Measurements from ENCODE around the gene MEA1.
"Not testable (repeated sequence)": the region's sequence is repeated elsewhere in the genome, so short reads cannot be mapped to it uniquely, and the experiment has no call there.

The MEA1 gene

GRCh38 chr6:43014434-43014909 is 726 bp upstream of the MEA1 start:
- no peak for TF ChIP-seq POLR2AphosphoS5 (IDR thresholded peaks at IDR 0.05; ENCODE audit: low read depth, low read length)
- DNase-seq (ENCODE audit: insufficient read length, low spot score) (no peak), FAIRE-seq (no peak)

- no peak for FAIRE-seq
- DNase-seq (ENCODE audit: insufficient read length, low spot score): peak; percentile 24
These were observed 476 bp downstream of the MEA1 start for GRCh38 chr6:43013097-43013842.

GRCh38 chr6:43012364-43012763 is 1.4 kb downstream of the MEA1 start:
- FAIRE-seq (no peak), DNase-seq (ENCODE audit: insufficient read length, low spot score) (no peak)
- TF ChIP-seq POLR2AphosphoS5 (IDR thresholded peaks at IDR 0.05; ENCODE audit: low read depth, low read length) (no peak), PAX5 (IDR thresholded peaks at IDR 0.05; ENCODE audit: insufficient read depth, low read length, severe bottlenecking) (no peak), TAF1 (IDR thresholded peaks at IDR 0.05; ENCODE audit: low read depth, low read length) (no peak), SPI1 (IDR thresholded peaks at IDR 0.05; ENCODE audit: low read depth, low read length) (no peak), POU2F2 (IDR thresholded peaks at IDR 0.05; ENCODE audit: low read depth, low read length) (no peak), POLR2A (IDR thresholded peaks at IDR 0.05; ENCODE audit: low read depth, low read length) (no peak)

More at GRCh38 chr6:43013097-43013842, 476 bp downstream of the MEA1 start:
- no peak for TF ChIP-seq SPI1 (IDR thresholded peaks at IDR 0.05; ENCODE audit: low read depth, low read length)
- TF ChIP-seq TAF1 (IDR thresholded peaks at IDR 0.05; ENCODE audit: low read depth, low read length): no peak; the same call in 1 of the 2 replicates
- TF ChIP-seq PAX5 (IDR thresholded peaks at IDR 0.05; ENCODE audit: insufficient read depth, low read length, severe bottlenecking): no peak
- TF ChIP-seq POLR2AphosphoS5 (IDR thresholded peaks at IDR 0.05; ENCODE audit: low read depth, low read length): no peak
- no peak for TF ChIP-seq POLR2A (IDR thresholded peaks at IDR 0.05; ENCODE audit: low read depth, low read length)
- TF ChIP-seq POU2F2 (IDR thresholded peaks at IDR 0.05; ENCODE audit: low read depth, low read length): no peak

GRCh38 chr6:43011207-43011606 is 2.5 kb downstream of the MEA1 start:
- FAIRE-seq (no peak), DNase-seq (ENCODE audit: insufficient read length, low spot score) (no peak)
- TF ChIP-seq TAF1 (IDR thresholded peaks at IDR 0.05; ENCODE audit: low read depth, low read length) (no peak), POLR2AphosphoS5 (IDR thresholded peaks at IDR 0.05; ENCODE audit: low read depth, low read length) (no peak), PAX5 (IDR thresholded peaks at IDR 0.05; ENCODE audit: insufficient read depth, low read length, severe bottlenecking) (no peak), SPI1 (IDR thresholded peaks at IDR 0.05; ENCODE audit: low read depth, low read length) (no peak), POLR2A (IDR thresholded peaks at IDR 0.05; ENCODE audit: low read depth, low read length) (no peak), POU2F2 (IDR thresholded peaks at IDR 0.05; ENCODE audit: low read depth, low read length) (no peak)

- FAIRE-seq: peak; percentile 84
- no peak for TF ChIP-seq SPI1 (IDR thresholded peaks at IDR 0.05; ENCODE audit: low read depth, low read length)
- no peak for TF ChIP-seq TAF1 (IDR thresholded peaks at IDR 0.05; ENCODE audit: low read depth, low read length)
- TF ChIP-seq PAX5 (IDR thresholded peaks at IDR 0.05; ENCODE audit: insufficient read depth, low read length, severe bottlenecking): no peak
- no peak for TF ChIP-seq POLR2A (IDR thresholded peaks at IDR 0.05; ENCODE audit: low read depth, low read length)
- no peak for TF ChIP-seq POU2F2 (IDR thresholded peaks at IDR 0.05; ENCODE audit: low read depth, low read length)
- TF ChIP-seq POLR2AphosphoS5 (IDR thresholded peaks at IDR 0.05; ENCODE audit: low read depth, low read length): no peak
- DNase-seq (ENCODE audit: insufficient read length, low spot score): peak; percentile 28
These were observed 4.6 kb downstream of the MEA1 start for GRCh38 chr6:43009124-43009523.

GRCh38 chr6:43007126-43007525 is 6.6 kb downstream of the MEA1 start:
- TF ChIP-seq POU2F2 (IDR thresholded peaks at IDR 0.05; ENCODE audit: low read depth, low read length) (no peak), TAF1 (IDR thresholded peaks at IDR 0.05; ENCODE audit: low read depth, low read length) (no peak), POLR2AphosphoS5 (IDR thresholded peaks at IDR 0.05; ENCODE audit: low read depth, low read length) (no peak), SPI1 (IDR thresholded peaks at IDR 0.05; ENCODE audit: low read depth, low read length) (no peak), POLR2A (IDR thresholded peaks at IDR 0.05; ENCODE audit: low read depth, low read length) (no peak), PAX5 (IDR thresholded peaks at IDR 0.05; ENCODE audit: insufficient read depth, low read length, severe bottlenecking) (no peak)
- no peak for FAIRE-seq
- no peak for DNase-seq (ENCODE audit: insufficient read length, low spot score)

- TF ChIP-seq PAX5 (IDR thresholded peaks at IDR 0.05; ENCODE audit: insufficient read depth, low read length, severe bottlenecking): no peak
- TF ChIP-seq POLR2A (IDR thresholded peaks at IDR 0.05; ENCODE audit: low read depth, low read length): no peak
- TF ChIP-seq POU2F2 (IDR thresholded peaks at IDR 0.05; ENCODE audit: low read depth, low read length): no peak
- no peak for TF ChIP-seq SPI1 (IDR thresholded peaks at IDR 0.05; ENCODE audit: low read depth, low read length)
- no peak for TF ChIP-seq TAF1 (IDR thresholded peaks at IDR 0.05; ENCODE audit: low read depth, low read length)
- no peak for TF ChIP-seq POLR2AphosphoS5 (IDR thresholded peaks at IDR 0.05; ENCODE audit: low read depth, low read length)
- FAIRE-seq (no peak), DNase-seq (ENCODE audit: insufficient read length, low spot score) (no peak)
These were observed 7.5 kb downstream of the MEA1 start for GRCh38 chr6:43006251-43006650.

GRCh38 chr6:43005844-43006243 is 7.9 kb downstream of the MEA1 start:
- no peak for TF ChIP-seq POU2F2 (IDR thresholded peaks at IDR 0.05; ENCODE audit: low read depth, low read length)
- no peak for TF ChIP-seq POLR2AphosphoS5 (IDR thresholded peaks at IDR 0.05; ENCODE audit: low read depth, low read length)
- TF ChIP-seq POLR2A (IDR thresholded peaks at IDR 0.05; ENCODE audit: low read depth, low read length): no peak
- no peak for TF ChIP-seq SPI1 (IDR thresholded peaks at IDR 0.05; ENCODE audit: low read depth, low read length)
- TF ChIP-seq TAF1 (IDR thresholded peaks at IDR 0.05; ENCODE audit: low read depth, low read length): no peak
- no peak for TF ChIP-seq PAX5 (IDR thresholded peaks at IDR 0.05; ENCODE audit: insufficient read depth, low read length, severe bottlenecking)
- FAIRE-seq: peak; percentile 64
- no peak for DNase-seq (ENCODE audit: insufficient read length, low spot score)

GRCh38 chr6:43001843-43002242 is 11.9 kb downstream of the MEA1 start:
- FAIRE-seq: no peak
- TF ChIP-seq PAX5 (IDR thresholded peaks at IDR 0.05; ENCODE audit: insufficient read depth, low read length, severe bottlenecking): no peak
- no peak for DNase-seq (ENCODE audit: insufficient read length, low spot score)

- FAIRE-seq; DNase-seq (ENCODE audit: insufficient read length, low spot score): not testable (repeated sequence)
These were observed 15.5 kb downstream of the MEA1 start for GRCh38 chr6:42998205-42998604.
